GM23248 (cell line): ENCODE measurements around the gene C18orf63.

Source experiments
- EZH2 ChIP-seq: fragments of 200-600 bp; sonication (generic); IDR thresholded peaks from 2 replicates; pipeline ENCODE4 v1.6.1; 2018; ENCODE audit warnings: antibody characterized with exemption, mild to moderate bottlenecking; ENCODE audit not compliant: insufficient read depth, poor library complexity, severe bottlenecking
- EZH2phosphoT487 ChIP-seq: fragments of 200-600 bp; sonication (generic); IDR thresholded peaks from 2 replicates; pipeline ENCODE4 v1.6.1; 2018; ENCODE audit warnings: antibody characterized with exemption, moderate library complexity, mild to moderate bottlenecking, low read depth; ENCODE audit not compliant: insufficient read depth

- TF ChIP-seq EZH2 (no peak), EZH2phosphoT487 (no peak)
These were observed 33.5 kb upstream of the C18orf63 start for GRCh38 chr18:74281980-74282754.
